ENCODE measurements around the gene ZNF688. TPM values are rescaled to one million over a fixed set of nuclear protein-coding genes. Genes with fewer than 3 reads are reported as not detected.
"Not testable (repeated sequence)": the region's sequence is repeated elsewhere in the genome, so short reads cannot be mapped to it uniquely, and the experiment has no call there.

ZNF688 gene
- polyA plus RNA-seq, 6 donors from 2014 or later, result 28.0 to 41.5 (median 36.1) TPM

DNA sequence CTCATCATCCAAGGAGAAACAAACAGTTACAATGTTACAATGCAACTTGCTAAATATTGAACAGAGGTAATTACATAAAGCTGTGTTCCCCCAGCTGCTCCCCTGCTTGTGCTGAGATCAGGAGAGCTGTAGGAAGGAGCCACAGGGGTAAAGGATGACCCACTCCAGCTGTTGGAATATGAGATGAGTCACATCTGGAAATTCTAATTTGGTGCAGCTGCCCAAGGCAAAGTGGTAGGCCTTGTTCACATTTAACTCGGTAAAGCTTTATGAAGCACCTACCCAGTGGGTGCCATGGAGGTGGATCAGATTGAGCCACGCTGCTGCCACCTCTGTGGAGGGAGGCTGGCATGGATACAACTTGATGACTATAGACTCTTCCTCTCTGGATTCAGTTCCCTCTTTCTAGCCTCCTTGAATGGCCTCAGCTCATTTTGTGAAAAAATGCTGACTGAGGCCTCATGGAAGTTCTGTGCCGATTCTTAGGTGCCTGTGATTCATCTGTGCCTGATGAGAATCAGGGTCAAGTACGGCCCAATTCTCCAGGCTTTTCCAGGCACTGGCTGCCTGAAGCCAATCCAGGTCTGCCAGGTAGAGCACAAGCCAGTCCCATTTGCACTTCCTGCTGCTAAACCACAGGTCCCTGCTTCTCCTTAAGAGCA, 31.2 kb upstream of the ZNF688 start:
- DNase-seq, result no peak
- no peaks in the 10 kb centered on the region for H3K27me3 Mint-ChIP-seq
- peaks cover 0 to 9% (median 8%) of the 10 kb centered on the region in 3 donors for H3K4me1 Mint-ChIP-seq
- no peak for ATAC-seq (ENCODE audit: low read depth in 2 of 2)
- H3K36me3 Mint-ChIP-seq, result peaks cover 9 to 13% of the 10 kb centered on the region in 2 donors
- no peak overlapping the region for H3K4me3 Mint-ChIP-seq
- no peaks in the 10 kb centered on the region for H3K9me3 Mint-ChIP-seq
- peak overlapping the region in 2 of 6 donors; percentile 54 for H3K27ac Mint-ChIP-seq

DNA sequence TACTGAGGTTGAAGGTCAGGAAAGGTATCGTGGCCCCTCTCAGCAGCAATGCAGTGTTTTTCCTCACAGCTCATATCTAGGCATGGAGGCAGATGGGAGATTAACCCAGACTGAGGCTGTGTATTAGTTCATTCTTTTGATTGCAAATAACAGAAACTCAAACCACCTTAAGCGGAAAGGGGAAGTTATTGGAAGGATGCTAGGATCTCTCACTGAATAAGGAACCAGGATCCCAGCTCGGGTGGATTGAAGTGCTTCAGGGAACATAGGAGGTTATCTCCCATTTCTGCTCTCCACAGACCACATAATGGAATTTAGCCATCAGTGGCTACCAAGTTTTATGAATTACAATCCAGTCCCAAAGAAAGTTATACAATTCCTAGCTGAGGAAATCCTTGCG, 30.5 kb upstream of the ZNF688 start:
- ATAC-seq (ENCODE audit: low read depth in 2 of 2), result no peak
- H3K36me3 Mint-ChIP-seq, result peaks cover 9 to 13% of the 10 kb centered on the region in 2 donors

DNA sequence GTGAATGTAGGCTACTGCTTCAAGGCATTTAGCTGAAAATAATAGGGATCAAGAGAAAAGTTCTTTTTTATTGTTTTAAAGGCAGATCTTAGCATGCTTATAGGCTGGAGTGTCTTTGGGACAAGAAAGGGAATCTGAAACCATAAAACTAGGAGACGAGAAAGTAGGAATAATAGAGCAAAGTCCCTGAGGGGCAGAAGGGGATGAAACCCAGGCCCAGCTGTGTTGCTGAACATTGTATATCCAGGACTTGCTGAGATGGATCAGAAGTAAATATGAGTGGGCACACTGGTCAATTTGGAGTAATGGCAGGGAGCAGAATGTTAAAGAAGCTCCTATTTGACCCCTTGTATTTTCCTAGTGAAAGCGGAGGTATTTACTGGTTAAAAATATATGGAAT, 29.4 kb upstream of the ZNF688 start:
- H3K27ac Mint-ChIP-seq, result peak overlapping the region in 2 of 6 donors; percentile 3 to 4
- no peak for ATAC-seq (ENCODE audit: low read depth in 2 of 2)
- H3K4me3 Mint-ChIP-seq, result peak overlapping the region in 1 of 8 donors; percentile 24
- H3K9me3 Mint-ChIP-seq, result no peaks in the 10 kb centered on the region
- peaks cover 9 to 13% of the 10 kb centered on the region in 2 donors for H3K36me3 Mint-ChIP-seq
- no peak for DNase-seq
- H3K4me1 Mint-ChIP-seq, result peaks cover 0 to 5% (median 3%) of the 10 kb centered on the region in 3 donors
- no peaks in the 10 kb centered on the region for H3K27me3 Mint-ChIP-seq

More for the DNA sequence above, 30.5 kb upstream of the ZNF688 start:
- no peaks in the 10 kb centered on the region for H3K27me3 Mint-ChIP-seq
- H3K4me3 Mint-ChIP-seq, result no peak overlapping the region
- peaks cover 0 to 9% (median 8%) of the 10 kb centered on the region in 3 donors for H3K4me1 Mint-ChIP-seq
- peak overlapping the region in 3 of 6 donors; percentile 11 to 70 (median 54) for H3K27ac Mint-ChIP-seq
- no peaks in the 10 kb centered on the region for H3K9me3 Mint-ChIP-seq
- DNase-seq, result no peak

GRCh38 chr16:30600215-30600614, 28.7 kb upstream of the ZNF688 start:
- Mint-ChIP-seq H3K9me3 (no peaks in the 10 kb centered on the region), H3K27ac (no peak overlapping the region), H3K36me3 (peaks cover 9 to 12% of the 10 kb centered on the region in 2 donors), H3K4me3 (no peak overlapping the region), H3K27me3 (no peaks in the 10 kb centered on the region), H3K4me1 (peaks cover 0 to 5% (median 3%) of the 10 kb centered on the region in 3 donors)
- no peak for DNase-seq
- no peak for ATAC-seq (ENCODE audit: low read depth in 2 of 2)

DNA sequence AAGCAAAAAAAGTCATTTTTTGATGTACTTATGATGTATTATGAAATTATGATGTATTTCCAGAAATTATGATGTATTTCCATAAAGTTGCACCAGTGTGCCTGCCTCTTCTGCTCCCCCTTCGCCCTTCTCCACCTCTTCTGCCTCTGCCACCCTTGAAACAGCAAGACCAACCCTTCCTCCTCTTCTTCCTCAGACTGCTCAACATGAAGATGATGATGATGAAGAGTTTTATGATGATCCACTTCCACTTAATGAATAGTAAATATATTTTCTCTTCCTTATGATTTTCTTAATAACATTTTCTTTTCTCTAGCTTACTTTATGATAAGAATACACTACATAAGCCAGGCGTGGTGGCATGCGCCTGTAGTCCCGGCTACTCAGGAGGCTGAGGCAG, 21.4 kb upstream of the ZNF688 start:
- no peak for ATAC-seq (ENCODE audit: low read depth in 2 of 2)
- Mint-ChIP-seq H3K27ac (peak overlapping the region in 2 of 6 donors; percentile 2 to 44), H3K9me3 (no peaks in the 10 kb centered on the region), H3K4me3 (no peak overlapping the region), H3K4me1 (no peaks in the 10 kb centered on the region), H3K27me3 (no peaks in the 10 kb centered on the region), H3K36me3 (no peaks in the 10 kb centered on the region)
- no peak for DNase-seq

DNA sequence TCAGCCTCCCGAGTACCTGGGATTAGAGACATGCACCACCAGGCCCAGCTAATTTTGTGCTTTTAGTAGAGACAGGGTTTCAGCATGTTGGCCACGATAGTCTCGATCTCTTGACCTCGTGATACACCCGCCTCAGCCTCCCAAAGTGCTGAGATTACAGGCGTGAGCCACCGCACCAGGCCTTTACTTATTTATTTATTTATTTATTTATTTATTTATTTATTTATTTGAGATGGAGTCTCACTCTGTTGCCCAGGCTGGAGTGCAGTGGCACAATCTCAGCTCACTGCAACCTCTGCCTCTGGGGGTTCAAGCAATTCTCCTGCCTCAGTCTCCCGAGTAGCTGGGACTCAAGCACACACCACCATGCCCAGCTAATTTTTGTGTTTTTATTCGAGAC, 19.4 kb upstream of the ZNF688 start:
- H3K27ac Mint-ChIP-seq, H3K9me3 Mint-ChIP-seq, H3K27me3 Mint-ChIP-seq: not testable (repeated sequence)

DNA sequence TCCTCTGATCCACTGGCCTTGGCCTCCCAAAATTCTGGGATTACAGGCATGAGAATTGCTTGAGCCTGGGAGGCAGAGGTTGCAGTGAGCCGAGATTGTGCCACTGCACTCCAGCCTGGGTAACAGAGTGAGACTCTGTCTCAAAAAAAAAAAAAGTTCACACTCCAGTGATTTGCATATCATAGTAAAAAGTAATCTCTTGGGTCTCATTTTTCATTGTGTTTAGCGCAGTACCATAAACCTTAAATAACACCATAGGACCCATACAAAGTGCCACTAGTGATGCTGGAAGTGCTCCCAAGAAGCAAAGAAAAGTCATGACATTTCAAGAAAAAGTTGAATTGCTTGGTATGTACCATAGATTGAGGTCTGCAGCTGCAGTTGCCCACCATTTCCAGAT, 18.1 kb upstream of the ZNF688 start:
- peaks cover 12 to 23% (median 16%) of the 10 kb centered on the region in 3 donors for H3K4me1 Mint-ChIP-seq
- H3K27me3 Mint-ChIP-seq; H3K36me3 Mint-ChIP-seq; DNase-seq; H3K27ac Mint-ChIP-seq; H3K9me3 Mint-ChIP-seq; H3K4me3 Mint-ChIP-seq; ATAC-seq (ENCODE audit: low read depth in 2 of 2): not testable (repeated sequence)

More for the DNA sequence above, 19.4 kb upstream of the ZNF688 start:
- Mint-ChIP-seq H3K4me1 (peaks cover 4 to 14% (median 5%) of the 10 kb centered on the region in 3 donors), H3K4me3 (peak overlapping the region in 1 of 8 donors; percentile 19)
- H3K36me3 Mint-ChIP-seq; ATAC-seq (ENCODE audit: low read depth in 2 of 2); DNase-seq: not testable (repeated sequence)

GRCh38 chr16:30588651-30589050, 17.1 kb upstream of the ZNF688 start:
- H3K36me3 Mint-ChIP-seq, result no peaks in the 10 kb centered on the region
- DNase-seq (no peak), ATAC-seq (ENCODE audit: low read depth in 2 of 2) (no peak)
- peaks cover 12 to 29% (median 17%) of the 10 kb centered on the region in 3 donors for H3K4me1 Mint-ChIP-seq
- H3K9me3 Mint-ChIP-seq, result no peaks in the 10 kb centered on the region
- H3K4me3 Mint-ChIP-seq, result peak overlapping the region in 2 of 8 donors; percentile 25 to 30
- H3K27me3 Mint-ChIP-seq, result no peaks in the 10 kb centered on the region
- no peak overlapping the region for H3K27ac Mint-ChIP-seq

- Mint-ChIP-seq H3K27ac (peak within 1 kb of the TSS; percentile 29 to 92 (median 78)), H3K4me3 (peak within 1 kb of the TSS; percentile 87 to 97 (median 92)), H3K36me3 (peaks cover 0 to 3% of the 10 kb centered on the region in 2 donors), H3K4me1 (peaks cover 12 to 40% (median 22%) of the 10 kb centered on the region in 3 donors), H3K27me3 (no peaks in the 10 kb centered on the region), H3K9me3 (no peaks in the 10 kb centered on the region)
- ATAC-seq (ENCODE audit: low read depth in 2 of 2) (peak; percentile 99), DNase-seq (peak; percentile 91)
Measured at GRCh38 chr16:30585400-30586191, 14.1 kb upstream of the ZNF688 start, which contains the start of gene ZNF785. Gene ZNF785 (minus strand): TSS chr16:30585697. CDS start chr16:30585611, 86 bp downstream.

DNA sequence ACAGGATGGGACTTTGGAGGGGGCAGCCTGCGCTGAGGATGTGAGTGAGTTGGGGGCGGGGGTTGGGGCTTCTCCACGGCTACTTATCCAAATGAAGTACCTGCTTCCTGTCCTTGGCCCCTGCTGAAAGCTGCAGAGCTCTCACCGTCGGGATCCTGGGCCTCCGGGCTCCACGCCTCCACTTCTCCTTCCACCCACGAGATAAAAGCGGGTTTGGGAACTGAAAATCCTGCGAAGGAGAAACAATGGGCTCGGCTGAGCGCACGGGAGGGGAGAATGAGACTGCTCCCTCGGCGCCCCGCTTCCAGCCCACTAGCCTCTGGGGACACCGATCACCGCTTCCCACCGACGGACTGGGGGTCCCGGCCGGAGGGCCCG, 13.5 kb upstream of the ZNF688 start:
- H3K9me3 Mint-ChIP-seq, result no peaks in the 10 kb centered on the region
- H3K36me3 Mint-ChIP-seq, result peaks cover 0 to 3% of the 10 kb centered on the region in 2 donors
- ATAC-seq (ENCODE audit: low read depth in 2 of 2) (peak; percentile 10 to 18), DNase-seq (no peak)
- no peaks in the 10 kb centered on the region for H3K27me3 Mint-ChIP-seq
- H3K27ac Mint-ChIP-seq, result peak overlapping the region in 5 of 6 donors; percentile 24 to 79 (median 63)
- H3K4me3 Mint-ChIP-seq, result peak overlapping the region; percentile 82 to 97 (median 90)
- H3K4me1 Mint-ChIP-seq, result peaks cover 12 to 40% (median 22%) of the 10 kb centered on the region in 3 donors

DNA sequence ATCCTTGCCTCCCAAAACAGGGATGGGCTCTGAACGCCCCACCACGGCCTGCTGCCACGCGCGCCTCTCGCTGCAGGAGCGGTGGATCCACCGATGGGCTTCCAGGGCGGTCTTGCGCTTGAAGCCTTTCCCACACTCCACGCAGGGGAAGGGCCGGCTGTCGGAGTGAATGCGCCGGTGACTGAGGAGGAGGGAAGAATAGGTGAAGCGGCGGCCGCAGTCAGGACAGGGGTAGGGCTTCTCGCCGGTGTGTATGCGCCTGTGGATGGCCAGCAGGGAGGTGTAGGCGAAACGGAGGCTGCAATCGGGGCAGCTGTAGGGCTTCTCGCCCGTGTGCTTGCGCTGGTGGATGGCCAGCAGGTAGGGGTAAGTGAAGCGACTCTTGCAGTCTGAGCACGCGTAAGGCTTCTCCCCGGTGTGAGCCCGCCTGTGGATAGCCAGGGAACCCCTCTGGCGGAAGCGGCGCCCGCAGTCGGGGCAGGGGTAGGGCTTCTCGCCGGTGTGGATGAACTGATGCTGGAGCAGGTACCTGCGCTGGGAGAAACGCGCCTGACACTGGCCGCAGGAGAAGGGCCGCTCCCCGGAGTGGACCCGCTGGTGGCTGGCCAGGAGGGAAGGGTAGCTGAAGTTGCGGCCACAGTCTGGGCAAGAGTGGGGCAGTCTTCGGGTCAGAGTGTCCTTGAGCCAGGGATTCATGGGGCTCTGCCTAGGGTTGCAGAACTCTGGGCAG, 11.3 kb upstream of the ZNF688 start:
- Mint-ChIP-seq H3K4me3 (peak overlapping the region in 2 of 8 donors; percentile 36 to 68), H3K27ac (peak overlapping the region in 1 of 6 donors; percentile 75), H3K27me3 (no peaks in the 10 kb centered on the region), H3K4me1 (peaks cover 12 to 40% (median 22%) of the 10 kb centered on the region in 3 donors), H3K9me3 (no peaks in the 10 kb centered on the region), H3K36me3 (peaks cover 0 to 3% of the 10 kb centered on the region in 2 donors)
- ATAC-seq (ENCODE audit: low read depth in 2 of 2) (no peak), DNase-seq (no peak)

DNA sequence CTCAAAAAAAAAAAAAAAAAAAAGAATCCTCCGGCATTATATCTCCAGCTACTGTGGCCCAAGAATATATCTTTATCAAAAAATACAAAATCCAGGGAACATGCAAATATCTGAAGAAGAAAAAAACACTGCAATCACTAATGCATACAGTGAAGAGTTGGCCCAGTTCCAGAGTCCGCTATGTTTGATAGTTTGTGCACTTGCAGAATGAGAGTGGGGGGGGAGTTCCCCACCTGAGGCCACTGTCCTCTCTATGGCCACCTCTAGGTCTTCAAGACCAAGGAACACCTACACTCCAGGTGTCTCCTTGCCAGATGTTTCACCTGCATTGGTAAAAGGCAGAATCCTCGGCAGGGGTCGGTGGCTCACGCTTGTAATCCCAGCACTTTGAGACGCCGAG, 9.9 kb upstream of the ZNF688 start:
- Mint-ChIP-seq H3K27me3 (no peaks in the 10 kb centered on the region), H3K27ac (no peak overlapping the region)
- no peak for ATAC-seq (ENCODE audit: low read depth in 2 of 2)

GRCh38 chr16:30574678-30575077, 3.2 kb upstream of the ZNF688 start:
- peaks cover 13 to 20% (median 14%) of the 10 kb centered on the region in 3 donors for H3K4me1 Mint-ChIP-seq
- ATAC-seq (ENCODE audit: low read depth in 2 of 2), result no peak
- no peaks in the 10 kb centered on the region for H3K36me3 Mint-ChIP-seq
- peak overlapping the region in 1 of 8 donors; percentile 17 for H3K4me3 Mint-ChIP-seq
- no peaks in the 10 kb centered on the region for H3K27me3 Mint-ChIP-seq
- no peak overlapping the region for H3K27ac Mint-ChIP-seq
- H3K9me3 Mint-ChIP-seq, result no peaks in the 10 kb centered on the region
- DNase-seq, result no peak

More for the DNA sequence above, 9.9 kb upstream of the ZNF688 start:
- peak overlapping the region in 1 of 8 donors; percentile 12 for H3K4me3 Mint-ChIP-seq
- DNase-seq, result no peak
- peaks cover 0 to 3% of the 10 kb centered on the region in 2 donors for H3K36me3 Mint-ChIP-seq
- peaks cover 12 to 31% (median 22%) of the 10 kb centered on the region in 3 donors for H3K4me1 Mint-ChIP-seq
- no peaks in the 10 kb centered on the region for H3K9me3 Mint-ChIP-seq
